ENCODE data around the gene ADAMTS1.
"Not testable (repeated sequence)": the region's sequence is repeated elsewhere in the genome, so short reads cannot be mapped to it uniquely, and the experiment has no call there.

Gene ADAMTS1

DNA sequence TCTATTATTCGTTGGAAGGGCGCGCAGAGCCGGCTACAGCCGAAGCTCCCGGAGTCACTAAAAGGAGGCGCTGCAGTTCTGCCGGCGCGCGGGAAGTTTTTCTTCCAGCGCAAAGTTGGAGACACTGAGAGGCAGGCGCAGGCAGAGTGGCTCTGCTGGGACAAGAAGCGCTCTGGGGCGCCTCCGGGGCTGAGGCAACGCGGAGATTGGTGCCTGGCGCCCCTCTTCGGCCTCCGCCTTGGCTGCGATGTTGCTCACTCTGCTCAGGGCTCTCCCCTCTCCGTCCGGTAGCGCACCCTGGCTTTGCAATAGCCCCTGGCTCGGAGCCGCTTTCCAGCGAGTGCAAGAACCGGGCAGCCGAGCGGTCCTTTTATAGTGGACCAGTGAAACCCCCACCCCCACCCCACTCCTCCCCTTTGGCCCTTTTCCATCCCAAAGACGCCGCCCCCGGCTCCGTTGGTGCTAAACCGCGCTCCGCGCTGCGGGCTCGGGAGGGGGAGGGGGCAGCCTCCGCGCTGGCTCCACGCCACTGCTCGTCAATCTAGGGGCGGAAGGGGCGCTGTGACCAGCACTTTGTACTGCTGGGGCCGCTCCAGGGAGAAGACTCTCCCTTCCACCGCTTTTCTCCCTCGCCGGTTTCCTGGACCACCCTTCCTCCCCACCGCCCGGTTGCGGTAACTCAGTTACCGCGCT lies at the start of gene ADAMTS1:
Gene ADAMTS1, minus strand, starts transcription at position 344 of the 693 bp plus-strand sequence. CDS start 455 bp downstream, outside the sequence.
- Mint-ChIP-seq H3K9me3 (no peaks in the 10 kb centered on the region), H3K36me3 (ENCODE audit: low read depth) (no peaks in the 10 kb centered on the region), H3K4me1 (peaks cover 34% of the 10 kb centered on the region), H3K27ac (no peak within 1 kb of the TSS), H3K4me3 (peak within 1 kb of the TSS; percentile 66), H3K27me3 (peaks cover 62% of the 10 kb centered on the region)
- DNase-seq: peak; percentile 21
- ATAC-seq: peak; percentile 15

GRCh38 chr21:26892151-26892550 lies 46.9 kb upstream of the ADAMTS1 start:
- no peak for DNase-seq
- Mint-ChIP-seq H3K9me3 (peaks cover under 1% of the 10 kb centered on the region), H3K4me1 (no peaks in the 10 kb centered on the region), H3K27me3 (no peaks in the 10 kb centered on the region), H3K27ac (no peak overlapping the region), H3K4me3 (no peak overlapping the region), H3K36me3 (ENCODE audit: low read depth) (no peaks in the 10 kb centered on the region)
- no peak for ATAC-seq

DNA sequence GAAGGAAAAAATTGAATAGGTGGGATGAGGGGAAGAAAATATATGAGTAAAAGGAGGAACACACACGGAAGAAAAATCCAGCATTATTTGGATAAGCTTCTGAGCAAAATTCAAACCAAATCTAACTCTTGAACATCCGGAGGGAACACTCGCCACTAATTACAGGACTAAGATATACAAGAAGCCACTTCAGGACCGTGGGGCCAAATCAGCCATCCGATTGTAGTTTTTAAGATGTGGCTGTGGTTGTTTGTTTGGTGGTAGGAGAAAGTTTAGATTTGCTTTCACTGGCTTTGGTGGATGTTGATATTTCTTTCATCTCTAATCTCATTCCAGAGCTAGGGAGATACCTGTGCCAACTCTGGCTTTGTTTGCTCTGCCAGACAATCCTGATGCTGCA lies 43.7 kb upstream of the ADAMTS1 start:
- H3K36me3 Mint-ChIP-seq (ENCODE audit: low read depth): no peaks in the 10 kb centered on the region
- H3K4me1 Mint-ChIP-seq: no peaks in the 10 kb centered on the region
- H3K9me3 Mint-ChIP-seq: no peaks in the 10 kb centered on the region
- no peak for DNase-seq
- no peak for ATAC-seq
- no peaks in the 10 kb centered on the region for H3K27me3 Mint-ChIP-seq
- no peak overlapping the region for H3K4me3 Mint-ChIP-seq
- no peak overlapping the region for H3K27ac Mint-ChIP-seq

GRCh38 chr21:26888256-26888655 lies 43.0 kb upstream of the ADAMTS1 start:
- Mint-ChIP-seq H3K36me3 (ENCODE audit: low read depth) (no peaks in the 10 kb centered on the region), H3K4me1 (no peaks in the 10 kb centered on the region), H3K9me3 (no peaks in the 10 kb centered on the region), H3K4me3 (no peak overlapping the region), H3K27me3 (no peaks in the 10 kb centered on the region), H3K27ac (no peak overlapping the region)
- no peak for ATAC-seq
- no peak for DNase-seq

- no peaks in the 10 kb centered on the region for H3K36me3 Mint-ChIP-seq (ENCODE audit: low read depth)
- H3K9me3 Mint-ChIP-seq: no peaks in the 10 kb centered on the region
- no peak overlapping the region for H3K27ac Mint-ChIP-seq
These were observed 42.0 kb upstream of the ADAMTS1 start for GRCh38 chr21:26887251-26887650.

GRCh38 chr21:26884436-26884835 lies 39.2 kb upstream of the ADAMTS1 start:
- Mint-ChIP-seq H3K27me3 (no peaks in the 10 kb centered on the region), H3K9me3 (no peaks in the 10 kb centered on the region), H3K4me1 (no peaks in the 10 kb centered on the region), H3K36me3 (ENCODE audit: low read depth) (no peaks in the 10 kb centered on the region), H3K4me3 (no peak overlapping the region), H3K27ac (no peak overlapping the region)
- DNase-seq (no peak), ATAC-seq (no peak)

More at GRCh38 chr21:26887251-26887650, 42.0 kb upstream of the ADAMTS1 start:
- H3K4me3 Mint-ChIP-seq: no peak overlapping the region
- ATAC-seq (no peak), DNase-seq (no peak)
- no peaks in the 10 kb centered on the region for H3K4me1 Mint-ChIP-seq
- H3K27me3 Mint-ChIP-seq: no peaks in the 10 kb centered on the region

- DNase-seq (no peak), ATAC-seq (no peak)
- H3K27me3 Mint-ChIP-seq: no peaks in the 10 kb centered on the region
- H3K4me1 Mint-ChIP-seq: no peaks in the 10 kb centered on the region
- H3K27ac Mint-ChIP-seq: no peak overlapping the region
- no peak overlapping the region for H3K4me3 Mint-ChIP-seq
- no peaks in the 10 kb centered on the region for H3K9me3 Mint-ChIP-seq
- no peaks in the 10 kb centered on the region for H3K36me3 Mint-ChIP-seq (ENCODE audit: low read depth)
These were observed 38.6 kb upstream of the ADAMTS1 start for GRCh38 chr21:26883768-26884167.

DNA sequence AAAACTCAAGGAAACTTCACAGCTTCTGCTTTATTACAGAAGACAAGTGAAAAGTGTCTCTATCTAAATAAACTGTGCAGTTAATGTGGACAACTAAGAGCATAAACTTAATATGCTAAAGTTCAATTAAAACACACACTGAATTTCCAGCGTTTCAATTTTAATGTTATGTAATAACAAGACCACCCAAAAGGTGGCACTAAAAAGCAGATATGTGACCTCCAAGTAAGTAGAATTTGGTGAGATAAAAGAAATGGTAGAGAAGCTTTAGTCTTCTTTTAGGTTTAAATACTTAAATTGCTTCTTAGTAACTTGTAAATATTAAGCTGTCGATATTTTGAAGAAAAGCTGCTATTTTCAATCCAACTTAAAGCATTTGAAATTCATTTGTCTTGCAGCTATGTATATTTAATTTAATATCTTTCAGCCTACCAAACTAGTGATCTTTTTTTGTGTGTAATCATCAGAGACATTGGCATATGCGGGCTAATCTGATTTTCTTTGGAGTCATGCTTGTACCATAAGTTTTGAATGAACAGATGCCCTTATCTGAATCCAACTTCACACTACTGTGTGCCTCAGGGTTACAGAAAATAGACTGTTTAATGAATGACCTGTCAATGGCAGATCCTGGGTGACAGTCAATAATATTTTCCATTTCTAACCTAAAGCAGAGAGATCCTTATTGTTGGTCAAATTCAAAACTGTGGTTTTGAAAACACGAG lies 36.5 kb upstream of the ADAMTS1 start:
- Mint-ChIP-seq H3K9me3 (no peaks in the 10 kb centered on the region), H3K27ac (no peak overlapping the region), H3K36me3 (ENCODE audit: low read depth) (no peaks in the 10 kb centered on the region), H3K27me3 (no peaks in the 10 kb centered on the region), H3K4me1 (no peaks in the 10 kb centered on the region), H3K4me3 (no peak overlapping the region)
- DNase-seq (no peak), ATAC-seq (no peak)

- Mint-ChIP-seq H3K27ac (no peak overlapping the region), H3K36me3 (ENCODE audit: low read depth) (no peaks in the 10 kb centered on the region), H3K9me3 (no peaks in the 10 kb centered on the region), H3K4me3 (no peak overlapping the region), H3K27me3 (no peaks in the 10 kb centered on the region), H3K4me1 (no peaks in the 10 kb centered on the region)
- no peak for ATAC-seq
- DNase-seq: no peak
These were observed 31.8 kb upstream of the ADAMTS1 start for GRCh38 chr21:26877018-26877417.

DNA sequence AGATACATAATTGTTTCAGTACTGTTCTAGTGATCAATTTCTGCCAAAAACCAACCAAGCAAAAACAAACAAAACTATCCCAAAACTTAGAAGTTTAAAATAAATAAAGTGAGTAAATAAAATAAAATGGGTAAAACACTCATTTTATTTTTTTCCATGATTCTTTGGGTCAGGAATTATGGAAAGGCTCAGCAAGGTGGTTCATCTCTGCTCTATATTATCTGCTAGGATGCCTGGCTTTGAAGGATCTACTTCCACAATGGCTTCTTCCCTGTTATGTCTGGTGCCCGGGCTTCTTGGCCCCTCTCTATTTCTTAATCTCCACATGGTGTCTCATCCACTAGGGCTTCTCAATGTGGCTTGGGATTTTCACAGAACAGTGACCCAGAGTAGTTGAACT lies 29.1 kb upstream of the ADAMTS1 start:
- Mint-ChIP-seq H3K4me1 (no peaks in the 10 kb centered on the region), H3K4me3 (no peak overlapping the region), H3K27ac (no peak overlapping the region), H3K27me3 (no peaks in the 10 kb centered on the region), H3K36me3 (ENCODE audit: low read depth) (no peaks in the 10 kb centered on the region), H3K9me3 (no peaks in the 10 kb centered on the region)
- DNase-seq (no peak), ATAC-seq (no peak)

DNA sequence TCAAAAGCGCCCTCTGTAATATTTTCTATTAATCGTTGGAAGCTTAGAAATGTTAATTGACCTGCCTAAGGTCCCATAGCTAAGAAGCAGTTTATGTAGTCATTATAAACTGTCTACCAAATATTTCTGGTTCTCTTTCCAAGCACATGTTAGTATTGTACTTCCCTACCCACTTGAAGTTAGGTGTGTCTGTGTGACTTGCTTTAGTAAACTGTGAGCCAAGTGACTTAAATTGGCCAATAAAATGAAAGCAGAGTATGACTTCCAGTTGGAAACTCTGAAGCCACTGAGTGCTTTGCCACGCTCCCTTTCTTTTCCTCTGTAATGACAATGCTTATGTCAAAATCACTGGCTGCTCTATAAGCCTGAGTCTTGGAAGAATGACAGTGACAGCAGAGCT lies 20.6 kb upstream of the ADAMTS1 start:
- no peak overlapping the region for H3K4me3 Mint-ChIP-seq
- ATAC-seq: no peak

GRCh38 chr21:26856871-26857350 lies 11.7 kb upstream of the ADAMTS1 start:
- not testable (repeated sequence) for H3K9me3 Mint-ChIP-seq; H3K4me3 Mint-ChIP-seq; DNase-seq; ATAC-seq; H3K27ac Mint-ChIP-seq; H3K4me1 Mint-ChIP-seq; H3K36me3 Mint-ChIP-seq (ENCODE audit: low read depth)
- H3K27me3 Mint-ChIP-seq: peaks cover 10% of the 10 kb centered on the region

More for the DNA sequence above, 20.6 kb upstream of the ADAMTS1 start:
- DNase-seq: no peak
- Mint-ChIP-seq H3K27me3 (peaks cover 4% of the 10 kb centered on the region), H3K9me3 (no peaks in the 10 kb centered on the region), H3K36me3 (ENCODE audit: low read depth) (no peaks in the 10 kb centered on the region), H3K27ac (no peak overlapping the region), H3K4me1 (no peaks in the 10 kb centered on the region)

DNA sequence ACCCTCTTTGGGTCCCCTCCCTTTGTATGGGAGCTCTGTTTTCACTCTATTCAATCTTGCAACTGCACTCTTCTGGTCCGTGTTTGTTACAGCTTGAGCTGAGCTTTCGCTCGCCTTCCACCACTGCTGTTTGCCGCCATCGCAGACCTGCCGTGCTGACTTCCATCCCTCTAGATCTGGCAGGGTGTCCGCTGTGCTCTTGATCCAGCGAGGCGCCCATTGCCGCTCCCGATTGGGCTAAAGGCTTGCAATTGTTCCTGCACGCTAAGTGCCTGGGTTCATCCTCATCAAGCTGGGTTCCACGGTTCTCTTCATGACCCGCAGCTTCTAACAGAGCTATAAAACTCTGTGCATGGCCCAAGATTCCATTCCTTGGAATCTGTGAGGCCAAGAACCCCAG lies 9.5 kb upstream of the ADAMTS1 start:
- H3K36me3 Mint-ChIP-seq (ENCODE audit: low read depth); ATAC-seq; H3K4me1 Mint-ChIP-seq; DNase-seq; H3K27ac Mint-ChIP-seq; H3K9me3 Mint-ChIP-seq; H3K4me3 Mint-ChIP-seq: not testable (repeated sequence)
- peaks cover 12% of the 10 kb centered on the region for H3K27me3 Mint-ChIP-seq

- no peak for DNase-seq
- Mint-ChIP-seq H3K27me3 (peaks cover 25% of the 10 kb centered on the region), H3K4me1 (no peaks in the 10 kb centered on the region), H3K9me3 (no peaks in the 10 kb centered on the region), H3K4me3 (no peak overlapping the region), H3K36me3 (ENCODE audit: low read depth) (no peaks in the 10 kb centered on the region), H3K27ac (no peak overlapping the region)
- ATAC-seq: no peak
These were observed 7.2 kb upstream of the ADAMTS1 start for GRCh38 chr21:26852423-26852822.
